ENCODE results near the gene RBP3. TPM values are rescaled to one million over a fixed set of nuclear protein-coding genes. Genes with fewer than 3 reads are reported as not detected.

Gene RBP3
- total RNA-seq, 1 donor from 2014 or later = not detected

GRCh38 chr10:47309408-47310089, 38.6 kb upstream of the RBP3 start:
- no peaks in the 10 kb centered on the region for H3K36me3 ChIP-seq (ENCODE audit: control insufficient read depth, insufficient read depth, low read length)
- FAIRE-seq (no peak), DNase-seq (ENCODE audit: low read depth) (no peak)
- peaks cover 7% of the 10 kb centered on the region for H3K27me3 ChIP-seq (ENCODE audit: control insufficient read depth, insufficient read depth, low read length)
- H3K4me3 ChIP-seq (ENCODE audit: low read depth, low read length) = no peak overlapping the region
- TF ChIP-seq CTCF (IDR thresholded peaks at IDR 0.05; ENCODE audit: insufficient read depth, low read length, severe bottlenecking) = peak; percentile 26

GRCh38 chr10:47310090-47310505, 38.1 kb upstream of the RBP3 start:
- no peak for FAIRE-seq
- no peak for DNase-seq (ENCODE audit: low read depth)
- Histone ChIP-seq H3K36me3 (ENCODE audit: control insufficient read depth, insufficient read depth, low read length) (no peaks in the 10 kb centered on the region), H3K27me3 (ENCODE audit: control insufficient read depth, insufficient read depth, low read length) (peaks cover 7% of the 10 kb centered on the region), H3K4me3 (ENCODE audit: low read depth, low read length) (no peak overlapping the region)
- no peak for TF ChIP-seq CTCF (IDR thresholded peaks at IDR 0.05; ENCODE audit: insufficient read depth, low read length, severe bottlenecking)

GRCh38 chr10:47311193-47311931, 36.8 kb upstream of the RBP3 start:
- FAIRE-seq = no peak

GRCh38 chr10:47311932-47312662, 36.1 kb upstream of the RBP3 start:
- Histone ChIP-seq H3K27me3 (ENCODE audit: control insufficient read depth, insufficient read depth, low read length) (peaks cover 7% of the 10 kb centered on the region), H3K36me3 (ENCODE audit: control insufficient read depth, insufficient read depth, low read length) (no peaks in the 10 kb centered on the region), H3K4me3 (ENCODE audit: low read depth, low read length) (no peak overlapping the region)
- peak; percentile 91 for TF ChIP-seq CTCF (IDR thresholded peaks at IDR 0.05; ENCODE audit: insufficient read depth, low read length, severe bottlenecking)
- no peak for FAIRE-seq
- peak; percentile 52 for DNase-seq (ENCODE audit: low read depth)

More at GRCh38 chr10:47311193-47311931, 36.8 kb upstream of the RBP3 start:
- peaks cover 7% of the 10 kb centered on the region for H3K27me3 ChIP-seq (ENCODE audit: control insufficient read depth, insufficient read depth, low read length)
- no peak overlapping the region for H3K4me3 ChIP-seq (ENCODE audit: low read depth, low read length)
- TF ChIP-seq CTCF (IDR thresholded peaks at IDR 0.05; ENCODE audit: insufficient read depth, low read length, severe bottlenecking) = no peak
- H3K36me3 ChIP-seq (ENCODE audit: control insufficient read depth, insufficient read depth, low read length) = no peaks in the 10 kb centered on the region
- no peak for DNase-seq (ENCODE audit: low read depth)

- H3K4me3 ChIP-seq (ENCODE audit: low read depth, low read length) = no peak overlapping the region
- peaks cover 7% of the 10 kb centered on the region for H3K27me3 ChIP-seq (ENCODE audit: control insufficient read depth, insufficient read depth, low read length)
- no peak for FAIRE-seq
- no peaks in the 10 kb centered on the region for H3K36me3 ChIP-seq (ENCODE audit: control insufficient read depth, insufficient read depth, low read length)
- no peak for TF ChIP-seq CTCF (IDR thresholded peaks at IDR 0.05; ENCODE audit: insufficient read depth, low read length, severe bottlenecking)
- no peak for DNase-seq (ENCODE audit: low read depth)
Observed at GRCh38 chr10:47312663-47312995, 35.5 kb upstream of the RBP3 start.
